Epithelial cell of prostate (primary cell): ENCODE data around the gene DNMT1.
"Not testable (repeated sequence)": the region's sequence is repeated elsewhere in the genome, so short reads cannot be mapped to it uniquely, and the experiment has no call there.

Experiments used
- DNase-seq: peaks from one replicate; pipeline ENCODE4 v3.0.0-alpha.2; 2011; ENCODE audit warnings: low read depth, low spot score
- H3K27ac ChIP-seq: fragments of 450-650 bp; 2 replicates; pipeline ENCODE4 v1.5.1; 2017; ENCODE audit warnings: mild to moderate bottlenecking

The DNMT1 gene

DNA sequence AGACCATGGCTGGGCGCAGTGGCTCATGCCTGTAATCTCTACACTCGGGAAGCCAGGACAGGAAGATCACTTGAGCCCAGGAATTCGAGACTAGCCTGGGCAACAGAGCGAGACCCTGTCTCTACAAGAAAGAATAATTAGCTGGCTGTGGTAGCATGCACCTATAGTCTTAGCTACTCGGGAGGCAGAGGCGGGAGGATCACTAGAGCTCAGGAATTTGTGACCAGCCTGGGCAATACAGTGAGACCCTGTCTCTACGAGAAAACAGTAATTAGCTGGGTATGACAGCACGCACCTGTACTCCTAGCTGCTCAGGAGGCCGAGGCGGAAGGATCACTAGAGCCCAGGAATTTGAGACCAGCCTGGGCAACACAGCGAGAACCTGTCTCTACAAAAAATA is 7.4 kb downstream of the DNMT1 start:
- no peak overlapping the region for H3K27ac ChIP-seq
- no peak for DNase-seq

DNA sequence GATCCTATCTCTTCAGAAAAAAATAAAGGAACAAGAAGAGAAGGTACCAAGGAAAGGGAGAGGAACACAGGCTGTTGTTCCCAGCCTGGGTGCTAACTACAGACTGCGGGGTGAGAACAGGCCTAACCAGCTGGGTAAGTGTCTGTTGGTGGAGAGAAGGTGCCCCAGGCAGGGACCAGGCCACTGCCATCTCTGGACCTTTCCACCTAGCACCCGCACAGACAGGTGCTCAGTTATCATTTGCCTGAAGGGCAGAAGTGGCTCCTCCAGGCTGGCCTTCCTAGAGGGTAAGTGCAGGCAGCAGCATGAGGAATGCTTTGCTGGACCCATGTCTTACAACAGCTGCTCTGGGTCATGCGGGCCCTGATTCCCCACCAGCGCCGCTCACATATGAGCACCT is 10.1 kb downstream of the DNMT1 start:
- DNase-seq = no peak
- H3K27ac ChIP-seq = no peak overlapping the region

DNA sequence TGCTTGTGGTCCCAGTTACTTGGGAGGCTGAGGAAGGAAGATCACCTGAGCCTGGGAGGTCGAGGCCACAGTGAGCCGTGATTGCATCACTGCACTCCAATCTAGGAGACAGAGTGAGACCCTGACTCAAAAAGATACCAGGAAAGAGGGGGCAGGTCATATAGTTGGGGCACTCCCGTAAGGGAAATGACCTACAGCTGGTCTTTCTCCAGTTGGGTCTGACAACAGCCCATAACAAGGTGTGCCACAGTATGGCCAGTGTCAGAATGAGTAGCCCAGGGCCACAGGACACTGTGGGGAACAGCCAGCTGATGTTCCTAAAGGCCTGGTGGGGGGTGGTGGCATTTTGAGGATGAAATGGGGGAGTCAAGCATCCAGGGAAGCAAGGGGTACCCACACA is 10.8 kb downstream of the DNMT1 start:
- H3K27ac ChIP-seq = no peak overlapping the region
- DNase-seq = no peak

DNA sequence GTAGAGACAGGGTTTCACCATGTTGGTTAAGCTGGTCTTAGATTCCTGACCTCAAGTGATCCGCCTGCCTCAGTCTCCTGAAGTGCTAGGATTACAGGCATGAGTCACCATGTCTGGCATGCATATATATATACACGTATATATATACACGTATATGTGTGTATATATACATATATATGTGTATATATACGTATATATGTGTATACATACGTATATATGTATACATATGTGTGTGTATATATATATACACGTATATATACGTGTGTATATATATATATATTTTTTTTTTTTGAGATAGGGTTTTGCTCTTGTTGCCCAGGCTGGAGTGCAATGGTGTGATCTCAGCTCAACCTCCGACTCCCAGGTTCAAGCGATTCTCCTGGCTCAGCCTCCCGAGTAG is 11.9 kb downstream of the DNMT1 start:
- no peak for DNase-seq
- H3K27ac ChIP-seq = no peak overlapping the region

DNA sequence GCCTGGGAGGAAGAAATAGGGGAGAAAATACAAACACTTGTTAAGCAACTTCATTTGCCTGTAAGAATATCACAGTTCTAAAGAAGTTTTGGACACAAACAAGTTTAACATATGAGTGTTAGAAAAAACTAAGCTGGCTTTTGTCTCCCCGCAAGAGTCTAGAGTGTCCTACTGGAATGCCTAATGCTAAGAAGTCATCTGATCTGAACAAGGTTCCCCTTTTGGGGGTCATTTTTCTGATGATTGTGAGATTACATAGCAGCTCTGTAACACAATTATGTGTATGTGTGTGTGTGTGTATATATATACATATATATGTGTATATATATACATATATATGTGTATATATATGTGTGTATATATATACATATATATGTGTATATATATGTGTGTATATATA is 12.7 kb downstream of the DNMT1 start:
- no peak for DNase-seq
- no peak overlapping the region for H3K27ac ChIP-seq

DNA sequence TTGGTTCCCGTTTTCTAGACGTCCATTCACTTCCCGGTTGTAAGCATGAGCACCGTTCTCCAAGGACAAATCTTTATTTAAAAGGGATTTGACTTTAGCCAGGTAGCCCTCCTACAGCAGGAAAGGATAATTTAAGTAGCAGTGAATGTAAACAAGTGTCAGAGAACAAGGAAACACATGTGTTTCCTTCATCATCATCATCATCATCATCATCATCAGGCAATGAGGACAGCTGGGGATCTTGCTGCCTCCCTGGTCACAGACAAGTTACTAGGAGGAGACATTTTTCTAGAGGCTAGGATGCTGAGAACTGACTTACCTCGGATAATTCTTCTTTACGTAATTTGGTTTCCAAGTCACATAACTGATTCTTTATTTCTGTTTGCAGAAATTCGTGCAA is 14.3 kb downstream of the DNMT1 start:
- DNase-seq = no peak
- no peak overlapping the region for H3K27ac ChIP-seq

DNA sequence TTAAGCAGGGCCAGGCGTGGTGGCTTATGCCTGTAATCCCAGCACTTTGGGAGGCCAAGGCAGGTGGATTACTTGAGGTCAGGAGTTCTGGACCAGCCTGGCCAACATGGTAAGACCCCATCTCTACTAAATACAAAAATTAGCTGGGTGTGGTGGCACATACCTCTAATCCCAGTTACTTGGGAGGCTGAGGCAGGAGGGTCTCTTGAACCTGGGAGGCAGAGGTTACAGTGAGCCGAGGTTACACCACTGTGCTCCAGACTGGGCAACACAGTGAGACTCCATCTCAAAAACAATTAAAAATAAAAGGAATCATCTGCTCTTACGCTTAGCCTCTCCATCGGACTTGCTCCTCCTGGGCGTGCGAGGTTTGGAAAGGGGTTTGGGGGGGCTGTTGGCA is 14.7 kb downstream of the DNMT1 start:
- not testable (repeated sequence) for H3K27ac ChIP-seq, DNase-seq

DNA sequence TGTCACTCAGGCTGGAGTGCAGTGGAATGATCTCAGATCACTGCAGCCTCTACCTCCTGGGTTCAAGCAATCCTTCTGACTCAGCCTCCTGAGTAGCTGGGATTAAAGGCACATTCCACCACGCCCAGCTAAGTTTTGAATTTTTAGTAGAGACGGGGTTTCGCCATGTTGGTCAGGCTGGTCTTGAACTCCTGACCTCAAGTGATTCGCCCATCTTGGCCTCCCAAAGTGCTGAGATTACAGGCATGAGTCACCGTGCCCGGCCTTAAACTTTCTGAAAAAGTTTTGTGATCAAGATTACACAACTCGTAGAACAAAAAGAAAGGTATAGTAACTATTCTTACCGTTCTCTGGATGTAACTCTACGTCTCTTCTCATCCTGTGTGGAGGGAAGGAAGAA is 21.2 kb downstream of the DNMT1 start:
- H3K27ac ChIP-seq = peak overlapping the region; percentile 27
- DNase-seq = no peak

DNA sequence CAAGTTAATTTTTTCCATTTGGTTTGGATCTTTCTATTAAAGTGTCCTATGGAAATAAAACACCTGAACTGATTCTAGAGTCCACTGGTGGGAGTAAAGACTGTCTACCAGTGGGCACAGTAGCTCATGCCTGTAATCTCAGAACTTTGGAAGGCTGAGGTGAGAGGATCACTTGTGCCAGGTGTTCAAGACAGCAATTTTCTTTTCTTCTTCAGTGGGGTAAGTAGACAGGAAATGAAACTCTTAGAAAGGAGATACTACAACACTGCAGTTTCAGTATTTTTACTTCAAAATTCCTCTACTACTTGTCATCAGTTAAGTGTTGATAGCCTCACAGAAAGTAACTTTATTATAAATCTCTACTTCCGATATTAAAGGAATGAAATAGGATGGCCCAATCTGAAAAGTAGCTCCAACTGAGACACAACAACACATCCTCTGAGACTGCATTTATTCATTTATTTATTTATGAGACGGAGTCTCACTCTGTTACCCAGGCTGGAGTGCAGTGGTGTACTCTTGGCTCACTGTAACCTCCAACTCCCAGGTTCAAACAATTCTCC is 26.3 kb downstream of the DNMT1 start:
- no peak for DNase-seq
- H3K27ac ChIP-seq = no peak overlapping the region

DNA sequence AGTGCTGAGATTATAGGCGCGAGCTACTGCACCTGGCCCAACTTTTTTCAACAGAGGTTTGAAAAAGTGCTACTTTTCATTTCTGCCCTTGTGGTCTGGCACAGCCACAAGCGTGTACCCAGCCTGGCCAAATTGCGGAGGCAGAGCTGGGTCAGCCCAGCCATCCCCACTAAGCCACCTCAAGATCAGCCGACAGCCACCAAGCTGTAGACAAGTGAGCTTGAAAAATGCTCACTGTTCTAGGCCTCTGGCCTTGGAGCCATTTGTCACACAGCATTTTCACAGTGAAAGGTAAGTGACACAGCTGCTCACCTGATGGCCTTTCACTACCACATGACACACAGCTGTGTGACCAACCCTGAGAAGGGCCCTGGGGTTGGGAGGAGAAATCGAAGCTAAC is 27.3 kb downstream of the DNMT1 start:
- DNase-seq = no peak
- H3K27ac ChIP-seq = no peak overlapping the region

DNA sequence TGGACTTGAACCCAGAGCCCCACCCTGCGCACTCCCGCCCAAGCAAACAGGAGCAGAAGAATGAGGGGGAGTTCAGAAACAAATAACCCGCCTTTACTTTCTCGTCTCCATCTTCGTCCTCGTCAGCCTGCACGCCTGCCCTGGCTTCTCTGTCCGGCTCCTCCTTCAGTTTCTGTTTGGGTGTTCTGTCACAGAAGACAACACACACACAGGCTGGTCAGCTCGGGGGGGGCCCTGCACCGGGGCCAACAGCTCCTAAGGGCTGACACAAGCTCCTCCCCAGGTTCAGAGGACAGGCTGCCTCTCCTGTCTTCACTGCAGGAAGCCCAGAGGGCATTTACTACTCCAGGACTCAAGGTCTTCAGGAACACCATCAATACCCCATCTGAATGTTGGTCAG is 28.3 kb downstream of the DNMT1 start:
- not testable (repeated sequence) for H3K27ac ChIP-seq, DNase-seq

DNA sequence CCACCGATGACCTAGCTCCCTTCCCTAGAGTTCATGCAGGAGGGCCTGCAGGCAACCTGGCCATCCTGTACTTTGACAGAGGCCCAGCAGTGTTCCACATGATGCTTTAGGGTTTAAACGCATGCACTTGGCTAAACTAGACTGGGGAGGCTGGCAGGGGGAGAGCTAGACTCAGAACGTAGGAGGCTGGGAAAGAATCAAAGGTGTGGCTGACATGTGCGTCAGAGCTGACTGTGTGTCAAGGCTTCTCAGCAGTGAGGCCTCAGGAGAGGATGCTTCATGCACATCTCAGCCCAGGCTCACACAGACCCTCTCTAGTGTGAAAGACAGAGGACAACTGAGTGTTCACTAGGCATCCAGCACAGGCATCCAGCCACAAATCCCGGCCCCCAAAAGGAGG is 28.7 kb downstream of the DNMT1 start:
- no peak overlapping the region for H3K27ac ChIP-seq
- no peak for DNase-seq

DNA sequence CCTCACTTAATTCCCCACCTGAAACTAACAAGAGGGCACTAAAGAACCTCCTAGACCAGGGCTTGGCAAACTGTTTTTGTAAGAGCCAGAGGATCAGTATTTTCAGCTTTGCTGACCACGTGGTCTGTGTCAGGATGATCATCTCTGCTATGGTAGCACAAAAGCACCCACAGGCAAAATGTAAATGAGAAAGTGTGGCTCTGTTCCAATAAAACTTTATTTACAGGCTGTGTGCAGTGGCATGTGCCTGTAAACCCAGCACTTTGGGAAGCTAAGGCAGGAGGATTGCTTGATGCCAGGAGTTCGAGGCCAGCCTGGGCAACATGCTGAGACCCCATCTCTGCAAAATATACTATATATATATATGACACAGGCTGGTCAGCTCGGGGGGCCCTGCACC is 31.2 kb downstream of the DNMT1 start:
- no peak for DNase-seq
- H3K27ac ChIP-seq = no peak overlapping the region

DNA sequence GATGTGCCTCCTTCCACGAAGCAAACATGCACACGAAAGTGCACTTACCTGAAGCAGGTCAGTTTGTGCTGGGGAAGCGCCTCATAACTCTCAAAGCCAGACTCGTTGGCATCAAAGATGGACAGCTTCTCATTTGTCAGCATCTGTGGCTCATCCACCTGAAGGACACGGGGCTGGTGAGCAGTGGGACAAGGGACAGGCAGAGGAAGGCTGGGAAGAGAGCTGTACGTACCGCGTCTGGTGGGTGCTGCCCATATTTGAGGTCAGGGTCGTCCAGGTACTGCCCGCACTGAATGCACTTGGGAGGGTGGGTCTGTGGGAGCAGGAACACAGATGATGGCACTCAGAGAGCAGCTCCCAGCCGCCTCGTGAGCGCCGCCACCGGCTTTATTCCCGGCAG is 35.1 kb downstream of the DNMT1 start:
- H3K27ac ChIP-seq = no peak overlapping the region
- no peak for DNase-seq

DNA sequence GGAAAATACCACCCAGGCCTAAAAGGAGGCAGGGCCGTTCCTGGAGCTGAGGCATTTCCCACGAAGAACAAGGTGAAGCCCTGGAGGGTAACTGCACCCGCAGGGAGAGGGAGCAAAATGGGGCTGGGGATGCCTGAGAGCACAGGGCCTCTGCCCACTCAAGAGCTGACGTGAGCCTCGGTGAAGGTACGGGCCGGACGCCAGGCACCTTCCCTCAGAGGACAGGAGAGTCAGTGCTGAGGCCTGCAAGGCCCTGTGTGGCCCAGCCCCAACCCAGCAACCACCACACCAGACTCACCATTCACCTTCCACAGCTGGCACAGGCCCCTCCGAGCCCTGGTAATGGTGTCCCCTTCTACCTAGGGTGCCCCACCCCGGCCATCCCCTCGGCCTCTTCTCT is 36.3 kb downstream of the DNMT1 start:
- no peak for DNase-seq
- no peak overlapping the region for H3K27ac ChIP-seq

DNA sequence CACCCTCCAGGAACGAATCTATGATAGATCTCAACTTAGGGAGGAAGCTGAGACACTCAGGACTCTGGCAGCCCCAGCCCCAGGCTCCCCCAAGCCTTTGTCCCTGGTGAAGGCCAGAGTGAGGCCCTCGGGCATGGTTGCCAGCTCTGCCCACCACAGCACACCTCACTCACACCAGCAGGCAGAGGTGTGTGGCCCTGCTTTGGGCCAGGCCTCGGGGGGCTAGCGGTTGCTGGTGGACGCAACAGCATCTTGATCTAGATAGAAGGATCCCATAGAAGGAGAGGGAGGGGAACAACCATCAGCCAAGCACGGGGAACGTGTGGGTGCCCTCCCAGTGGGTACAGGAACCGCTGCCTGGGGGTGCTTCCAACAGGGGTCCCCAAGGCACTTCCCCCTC is 36.7 kb downstream of the DNMT1 start:
- no peak for DNase-seq
- no peak overlapping the region for H3K27ac ChIP-seq

DNA sequence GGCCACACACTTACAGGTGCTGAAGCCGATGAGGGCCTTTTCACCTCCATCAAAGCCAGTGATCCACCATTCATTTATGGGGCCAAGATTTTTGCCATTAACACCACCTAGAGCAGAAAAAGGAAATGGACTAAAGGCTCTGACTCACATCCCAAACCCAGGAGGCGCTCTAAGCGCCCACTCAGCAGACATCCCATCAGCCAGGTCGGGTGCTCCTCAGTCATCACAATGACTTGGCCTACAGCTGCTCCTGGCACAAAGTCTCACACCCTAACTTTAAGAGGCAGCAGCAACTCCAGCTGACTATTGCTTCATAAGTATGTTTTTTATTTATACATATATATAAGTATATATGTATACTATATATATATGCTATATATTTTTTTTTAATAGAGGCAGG is 38.9 kb downstream of the DNMT1 start:
- DNase-seq = no peak
- H3K27ac ChIP-seq = no peak overlapping the region

DNA sequence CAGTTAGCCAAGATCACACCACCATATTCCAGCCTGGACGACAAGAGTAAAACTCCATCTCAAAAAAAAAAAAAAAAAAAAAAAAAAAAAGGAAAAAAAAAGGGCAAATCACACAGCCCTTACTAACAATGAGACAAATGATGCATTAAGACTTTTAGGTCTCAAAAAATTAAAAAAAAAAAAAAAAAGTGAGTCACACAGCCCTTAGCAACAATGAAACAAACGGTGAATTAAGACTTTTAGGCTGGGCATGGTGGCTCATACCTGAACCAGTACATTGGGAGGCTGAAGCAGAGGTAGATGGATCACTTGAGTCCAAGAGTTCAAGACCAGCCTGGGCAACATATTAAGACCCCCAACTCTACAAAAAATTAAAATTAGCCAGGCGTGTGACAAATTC is 42.7 kb downstream of the DNMT1 start:
- DNase-seq = no peak
- H3K27ac ChIP-seq = no peak overlapping the region

DNA sequence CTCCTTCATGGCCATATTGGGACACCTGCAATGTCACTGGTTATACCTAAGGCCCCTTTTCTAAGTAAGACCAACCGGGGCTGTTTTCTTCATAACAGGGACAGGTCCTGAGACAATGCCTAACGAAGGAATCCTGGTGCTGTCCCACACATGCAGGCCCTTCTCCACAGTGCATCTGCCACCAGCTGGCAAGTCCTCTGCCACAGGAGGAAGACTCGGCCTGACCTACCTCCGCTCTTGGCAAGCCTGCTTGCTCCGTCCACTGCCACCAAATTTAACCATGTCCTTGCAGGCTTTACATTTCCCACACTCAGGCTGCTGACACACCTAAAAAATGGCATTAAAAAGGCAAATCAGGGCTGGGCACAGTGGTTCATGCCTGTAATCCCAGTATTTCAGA is 43.2 kb downstream of the DNMT1 start:
- no peak overlapping the region for H3K27ac ChIP-seq
- DNase-seq = no peak

DNA sequence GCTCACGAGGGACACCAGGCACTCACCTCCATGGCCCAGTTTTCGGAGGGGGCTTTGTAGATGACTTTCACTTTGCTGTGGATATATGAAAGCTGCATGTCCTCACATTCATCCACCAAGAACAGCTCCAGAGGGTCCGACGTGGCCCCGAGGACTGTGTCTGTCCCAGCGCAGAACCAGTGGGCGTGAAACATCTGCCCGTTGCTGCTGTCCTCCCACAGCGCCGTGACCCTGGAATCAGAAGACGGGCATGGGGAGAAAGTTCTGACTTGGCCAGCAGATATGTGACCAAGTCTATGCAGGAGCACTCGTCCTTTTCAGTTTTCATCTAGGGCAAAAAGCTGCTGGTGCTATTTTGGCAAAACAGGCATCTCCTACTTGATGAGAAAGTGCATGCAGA is 45.3 kb downstream of the DNMT1 start:
- H3K27ac ChIP-seq = no peak overlapping the region
- DNase-seq = no peak

DNA sequence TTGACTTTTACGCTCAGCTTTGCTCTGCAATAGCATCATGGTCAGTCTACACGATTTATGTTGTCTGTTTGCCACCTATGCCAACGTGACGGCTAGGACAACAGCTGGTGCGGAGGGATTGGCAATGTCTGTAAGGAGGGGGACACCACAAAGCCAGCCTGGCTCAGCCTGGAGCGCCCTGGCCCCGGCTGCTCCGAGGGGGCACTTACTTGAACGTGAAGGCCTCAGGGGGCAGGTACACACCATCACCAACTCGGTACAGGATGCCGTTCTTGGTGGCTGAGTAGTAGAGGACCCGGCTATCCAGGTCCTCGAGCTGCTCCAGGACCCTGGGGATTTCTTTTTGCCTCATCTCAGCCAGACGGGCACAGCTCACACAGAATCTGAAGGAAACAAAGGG is 48.6 kb downstream of the DNMT1 start:
- DNase-seq = no peak
- no peak overlapping the region for H3K27ac ChIP-seq

DNA sequence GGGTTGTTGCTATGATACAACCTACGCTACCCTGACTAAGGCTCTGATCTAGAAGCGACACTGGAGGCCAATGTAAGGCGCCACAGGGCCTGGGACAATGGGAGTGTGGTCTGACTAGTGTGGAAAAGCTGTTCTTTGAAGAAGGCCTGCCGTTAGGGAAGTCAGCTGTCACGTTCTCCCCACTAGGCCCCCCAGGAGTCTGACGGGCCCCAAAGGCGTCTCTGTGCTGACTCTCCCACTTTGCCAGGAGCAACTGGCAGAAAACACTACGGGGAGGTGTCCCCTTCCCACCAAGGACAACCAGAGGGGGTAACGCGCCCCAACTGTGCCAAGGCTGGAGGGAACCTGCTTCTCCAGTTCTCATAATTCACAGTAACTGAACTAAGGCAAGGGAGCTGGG is 49.7 kb downstream of the DNMT1 start:
- no peak for DNase-seq
- no peak overlapping the region for H3K27ac ChIP-seq

DNA sequence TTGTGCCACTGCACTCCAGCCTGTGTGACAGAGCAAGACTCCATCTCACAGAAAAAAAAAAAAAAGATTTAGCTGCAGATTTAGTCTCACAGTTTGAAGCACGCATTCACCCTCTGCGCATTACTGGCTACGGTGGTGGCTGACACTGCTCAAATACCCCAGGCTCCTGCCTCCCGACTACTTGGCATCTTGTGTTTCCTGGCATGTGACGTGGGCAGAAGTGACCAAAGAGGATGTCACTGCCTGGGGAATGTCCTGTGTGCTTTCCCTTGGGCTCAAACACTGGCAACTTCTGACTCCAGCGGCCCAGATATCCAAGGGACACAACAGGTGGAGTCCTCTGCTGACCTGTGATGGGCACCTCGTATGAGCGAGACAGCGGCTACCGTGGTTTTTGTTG is 50.4 kb downstream of the DNMT1 start:
- H3K27ac ChIP-seq = no peak overlapping the region
- DNase-seq = no peak
